GM12892 (cell line): ENCODE results near the gene RNF135.

Experiments
- POLR2A ChIP-seq: IDR thresholded peaks from 2 replicates; pipeline ENCODE4 v1.6.1; 2011; ENCODE audit warnings: low read depth, low read length, control low read depth
- TAF1 ChIP-seq: IDR thresholded peaks from 2 replicates; pipeline ENCODE4 v1.6.1; 2011; ENCODE audit warnings: low read depth, mild to moderate bottlenecking, control low read depth, low read length, borderline replicate concordance

DNA sequence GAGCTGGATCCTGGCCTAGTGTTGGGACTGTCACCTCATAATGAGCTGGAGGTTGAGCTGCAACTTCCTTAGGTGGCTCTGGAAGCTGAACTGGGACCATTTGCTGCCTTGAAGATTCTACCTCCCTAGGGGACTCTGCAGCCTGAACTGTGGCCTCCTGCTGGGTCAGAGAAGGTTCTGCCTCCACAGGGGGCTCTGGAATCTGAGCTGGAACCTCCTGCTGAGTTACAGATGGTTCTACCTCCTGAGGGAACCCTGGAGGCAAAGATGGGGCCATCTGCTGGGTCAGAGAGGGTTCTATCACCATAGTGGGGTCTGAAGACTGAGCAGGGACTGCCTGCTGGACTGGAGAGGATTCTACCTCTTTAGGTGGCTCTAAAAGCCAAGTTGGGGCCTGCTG, 77.3 kb downstream of the RNF135 start:
- no peak for TF ChIP-seq TAF1
- no peak for TF ChIP-seq POLR2A
